ENCODE data around the gene METTL18. TPM values are rescaled to one million over a fixed set of nuclear protein-coding genes. Genes with fewer than 3 reads are reported as not detected.
"Not testable (repeated sequence)": the region's sequence is repeated elsewhere in the genome, so short reads cannot be mapped to it uniquely, and the experiment has no call there.

METTL18 gene
- polyA plus RNA-seq (ENCODE audit: insufficient read length in 3 of 3), result 10 to 100 TPM; 13.5 to 15.2 (median 14.2) TPM
- long read RNA-seq, donor 1, transcript METTL18-202 (2 exons, 1,521 nt), result major isoform, 11 of 13 reads
- long read RNA-seq, donor 1, partial matches to known transcripts, result 0 of 13 reads
- long read RNA-seq, donor 1, other reads (novel, unspliced or antisense), result 0 of 13 reads
- long read RNA-seq, donor 2, transcript METTL18-202 (2 exons, 1,521 nt), result major isoform, 7 of 8 reads
- long read RNA-seq, donor 2, partial matches to known transcripts, result 0 of 8 reads
- long read RNA-seq, donor 2, other reads (novel, unspliced or antisense), result 0 of 8 reads
- long read RNA-seq, donor 3, transcript METTL18-202 (2 exons, 1,521 nt), result major isoform, 7 of 9 reads
- long read RNA-seq, donor 3, partial matches to known transcripts, result 0 of 9 reads
- long read RNA-seq, donor 3, other reads (novel, unspliced or antisense), result 0 of 9 reads
- long read RNA-seq, donor 4, transcript METTL18-202 (2 exons, 1,521 nt), result major isoform, 5 of 7 reads
- long read RNA-seq, donor 4, partial matches to known transcripts, result 0 of 7 reads
- long read RNA-seq, donor 4, other reads (novel, unspliced or antisense), result 0 of 7 reads
- long read RNA-seq, donor 5, transcript METTL18-202 (2 exons, 1,521 nt), result major isoform, 8 of 9 reads
- long read RNA-seq, donor 5, partial matches to known transcripts, result 0 of 9 reads
- long read RNA-seq, donor 5, other reads (novel, unspliced or antisense), result 0 of 9 reads
- long read RNA-seq, donor 6, transcript METTL18-202 (2 exons, 1,521 nt), result major isoform, 6 of 6 reads
- long read RNA-seq, donor 6, partial matches to known transcripts, result 0 of 6 reads
- long read RNA-seq, donor 6, other reads (novel, unspliced or antisense), result 0 of 6 reads
- long read RNA-seq, donor 7, transcript METTL18-202 (2 exons, 1,521 nt), result major isoform, 12 of 12 reads
- long read RNA-seq, donor 7, partial matches to known transcripts, result 0 of 12 reads
- long read RNA-seq, donor 7, other reads (novel, unspliced or antisense), result 0 of 12 reads
- long read RNA-seq, donor 8, partial matches to known transcripts, result 0 of 2 reads
- long read RNA-seq, donor 8, other reads (novel, unspliced or antisense), result 0 of 2 reads
- long read RNA-seq, donor 9, transcript METTL18-202 (2 exons, 1,521 nt), result major isoform, 12 of 13 reads
- long read RNA-seq, donor 9, partial matches to known transcripts, result 0 of 13 reads
- long read RNA-seq, donor 9, other reads (novel, unspliced or antisense), result 0 of 13 reads
- long read RNA-seq, donor 10, transcript METTL18-202 (2 exons, 1,521 nt), result major isoform, 7 of 8 reads
- long read RNA-seq, donor 10, partial matches to known transcripts, result 0 of 8 reads
- long read RNA-seq, donor 10, other reads (novel, unspliced or antisense), result 0 of 8 reads
- long read RNA-seq, donor 11, transcript METTL18-202 (2 exons, 1,521 nt), result major isoform, 5 of 6 reads
- long read RNA-seq, donor 11, partial matches to known transcripts, result 0 of 6 reads
- long read RNA-seq, donor 11, other reads (novel, unspliced or antisense), result 0 of 6 reads
- long read RNA-seq, donor 12, transcript METTL18-202 (2 exons, 1,521 nt), result major isoform, 5 of 6 reads
- long read RNA-seq, donor 12, partial matches to known transcripts, result 0 of 6 reads
- long read RNA-seq, donor 12, other reads (novel, unspliced or antisense), result 0 of 6 reads
- long read RNA-seq, donor 13, partial matches to known transcripts, result 0 of 4 reads
- long read RNA-seq, donor 13, other reads (novel, unspliced or antisense), result 0 of 4 reads
- long read RNA-seq, donor 14, result 0 reads
- long read RNA-seq, donor 15, transcript METTL18-202 (2 exons, 1,521 nt), result major isoform, 9 of 31 reads
- long read RNA-seq, donor 15, partial matches to known transcripts, result 20 of 31 reads
- long read RNA-seq, donor 15, other reads (novel, unspliced or antisense), result 0 of 31 reads
- long read RNA-seq, donor 16, transcript METTL18-202 (2 exons, 1,521 nt), result major isoform, 7 of 23 reads
- long read RNA-seq, donor 16, partial matches to known transcripts, result 14 of 23 reads
- long read RNA-seq, donor 16, other reads (novel, unspliced or antisense), result 0 of 23 reads

DNA sequence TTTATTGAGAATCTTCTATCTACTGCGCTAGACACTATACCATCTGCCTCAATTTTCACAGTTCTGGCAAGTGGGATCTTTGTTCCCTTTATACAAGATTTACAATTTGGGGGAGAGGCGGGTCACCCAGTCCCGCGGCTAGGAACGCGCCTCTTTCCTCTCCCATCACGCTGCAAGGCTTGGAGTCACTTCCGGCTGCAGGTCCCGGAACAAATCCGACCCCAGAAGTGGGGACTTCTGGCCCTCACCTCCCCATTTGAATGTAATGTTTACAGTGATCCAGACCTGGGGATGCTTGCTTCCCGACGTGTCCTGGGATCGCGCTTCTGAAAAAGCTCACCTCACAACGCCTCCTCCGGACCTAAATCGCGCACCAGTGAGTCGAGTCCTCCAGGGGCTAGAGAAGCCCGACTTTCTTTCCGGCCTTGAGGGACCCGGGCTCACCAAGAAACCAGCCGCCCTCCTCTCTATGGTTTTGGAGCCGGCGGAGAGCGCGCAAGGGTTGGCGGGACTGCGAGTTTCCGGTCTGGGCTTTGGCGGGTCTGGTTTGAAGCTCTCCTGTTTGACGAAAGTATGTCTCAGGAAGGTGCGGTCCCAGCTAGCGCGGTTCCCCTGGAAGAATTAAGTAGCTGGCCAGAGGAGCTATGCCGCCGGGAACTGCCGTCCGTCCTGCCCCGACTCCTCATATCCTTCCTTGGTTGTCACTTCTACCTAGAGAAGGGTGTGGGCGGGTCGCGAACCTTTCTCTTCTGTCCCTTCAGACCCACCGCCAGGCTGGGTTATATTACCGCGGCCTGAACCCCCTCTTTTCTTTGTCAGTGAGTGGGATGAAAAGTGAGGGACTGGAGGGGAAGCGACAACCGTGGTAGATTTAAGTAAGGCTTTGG is at the start of gene METTL18:
Gene METTL18, minus strand, starts transcription at position 378 of the 887 bp plus-strand sequence. CDS start 1,212 bp downstream, outside the sequence.
- peak; percentile 97 for DNase-seq

DNA sequence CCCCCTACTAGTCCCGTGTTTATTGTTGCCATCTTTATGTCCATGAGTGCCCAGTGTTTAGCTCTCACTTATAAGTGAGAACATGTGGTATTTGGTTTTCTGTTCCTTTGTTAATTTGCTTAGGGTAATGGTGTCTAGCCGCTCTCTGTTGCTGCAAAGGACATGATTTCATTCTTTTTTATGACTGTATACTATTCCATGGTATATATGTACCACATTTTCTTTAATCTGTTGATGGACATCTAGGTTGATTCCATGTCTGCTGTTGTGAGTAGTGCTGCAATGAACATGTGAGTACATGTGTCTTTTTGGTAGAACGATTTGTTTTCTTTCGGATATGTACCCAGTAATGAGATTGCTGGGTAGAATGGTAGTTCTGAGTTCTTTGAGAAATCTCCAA is 44.2 kb upstream of the METTL18 start:
- no peak for DNase-seq

DNA sequence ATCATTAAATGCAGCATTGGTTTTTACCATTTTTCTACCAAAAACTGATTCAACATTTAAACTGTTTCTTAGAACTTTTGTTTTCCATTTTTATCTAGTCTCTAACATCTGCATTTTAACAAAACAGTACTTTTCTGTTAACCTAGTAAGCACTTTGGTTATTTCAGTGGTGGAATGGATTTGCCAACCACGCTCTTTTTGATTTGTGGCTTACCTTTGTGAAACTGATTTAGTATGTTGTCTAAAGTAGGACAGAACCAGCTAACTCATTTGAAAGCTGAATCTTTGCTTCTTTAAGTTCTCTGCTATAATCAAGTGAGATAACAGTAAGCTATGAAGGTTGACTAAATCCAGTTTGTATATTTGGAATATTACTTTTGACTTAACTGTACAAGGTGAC is 41.5 kb upstream of the METTL18 start:
- DNase-seq, result no peak

DNA sequence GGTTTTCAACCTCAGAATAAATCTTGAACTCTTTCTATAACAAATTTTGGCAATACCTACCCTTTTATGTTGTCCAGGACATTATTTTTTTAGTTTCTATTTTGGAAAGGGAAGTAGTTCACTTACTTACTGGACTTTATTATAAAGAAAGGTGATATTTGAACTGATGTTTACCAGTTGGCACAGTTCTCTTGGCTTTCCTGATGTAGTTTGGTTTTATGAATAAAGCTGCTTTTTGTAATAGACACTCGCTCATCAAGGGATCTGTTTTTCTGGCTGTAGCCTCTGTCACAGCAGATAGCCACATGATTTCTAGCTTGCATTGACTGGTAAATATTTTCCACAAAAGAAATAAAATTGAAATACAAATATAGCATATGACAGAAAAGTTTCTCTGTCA is 40.9 kb upstream of the METTL18 start:
- no peak for DNase-seq

DNA sequence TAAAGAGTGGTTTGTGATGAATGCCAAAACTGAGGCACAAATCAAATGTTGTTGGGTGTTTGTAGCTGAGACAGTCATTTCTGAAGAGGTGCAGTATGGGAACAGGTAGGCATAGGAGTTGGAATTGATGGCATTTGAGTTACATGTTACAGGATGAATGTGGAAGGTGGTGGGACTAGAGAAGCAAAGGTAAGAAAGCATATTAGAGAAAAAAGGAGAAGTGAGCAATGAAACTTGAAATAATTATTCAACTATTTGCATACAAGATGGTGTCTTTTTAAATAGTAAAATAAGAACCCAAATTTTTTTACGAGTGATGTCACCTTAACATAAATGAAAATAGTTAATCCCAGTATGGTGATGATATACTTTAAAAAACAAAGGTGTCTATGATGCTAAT is 40.2 kb upstream of the METTL18 start:
- no peak for DNase-seq

DNA sequence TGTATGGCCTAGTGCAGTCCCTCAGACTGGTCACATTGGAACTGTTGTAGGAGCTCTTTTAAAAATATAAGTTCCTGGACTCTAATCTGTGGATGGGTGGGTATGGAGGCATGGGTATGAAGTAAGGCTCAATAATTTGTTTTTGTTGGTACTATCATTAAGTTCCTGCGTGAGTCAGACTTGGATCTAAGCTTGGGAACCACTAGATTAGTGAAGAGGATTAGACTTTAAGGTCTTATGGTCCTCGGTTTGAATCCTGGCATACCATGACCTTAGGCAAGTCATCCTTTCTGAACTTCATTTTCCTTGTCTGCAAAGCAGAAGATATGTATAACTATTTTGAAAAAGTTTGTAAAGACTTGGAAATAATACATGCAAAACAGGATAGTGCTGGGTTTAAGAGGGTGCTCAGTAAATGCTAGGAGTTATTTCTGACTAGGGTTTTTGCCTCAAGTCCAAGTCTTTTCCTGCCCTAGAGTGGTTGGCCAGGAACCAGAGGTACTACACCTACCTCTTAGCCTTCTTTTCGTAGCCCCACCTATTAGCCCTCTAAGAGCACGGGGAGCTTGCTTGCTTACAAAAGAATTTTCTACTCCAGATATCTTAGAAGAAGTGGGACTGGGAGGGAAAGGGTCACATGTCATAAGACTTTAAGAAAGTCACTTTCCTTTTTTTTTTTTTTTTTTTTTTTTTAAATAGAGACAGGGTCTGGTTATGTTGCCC is 38.6 kb upstream of the METTL18 start:
- no peak for DNase-seq

DNA sequence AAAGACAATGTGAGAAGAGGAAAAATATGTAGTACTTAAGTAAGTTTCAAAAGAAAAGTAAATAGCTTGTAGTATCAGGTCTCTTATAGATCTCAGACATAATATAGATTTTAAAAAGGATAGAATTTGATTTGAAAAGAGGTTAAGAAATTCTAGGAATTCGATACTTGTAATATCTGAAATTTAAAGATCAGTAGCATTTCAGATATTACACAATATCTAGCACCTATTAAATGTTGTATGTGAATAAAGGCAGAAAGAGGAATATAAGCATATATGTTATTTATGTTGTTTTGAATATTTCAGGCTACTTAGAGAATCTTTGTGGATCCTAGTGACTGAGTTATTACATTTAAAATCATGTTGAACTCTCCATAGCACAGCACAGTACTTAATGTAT is 35.0 kb upstream of the METTL18 start:
- DNase-seq, result no peak

DNA sequence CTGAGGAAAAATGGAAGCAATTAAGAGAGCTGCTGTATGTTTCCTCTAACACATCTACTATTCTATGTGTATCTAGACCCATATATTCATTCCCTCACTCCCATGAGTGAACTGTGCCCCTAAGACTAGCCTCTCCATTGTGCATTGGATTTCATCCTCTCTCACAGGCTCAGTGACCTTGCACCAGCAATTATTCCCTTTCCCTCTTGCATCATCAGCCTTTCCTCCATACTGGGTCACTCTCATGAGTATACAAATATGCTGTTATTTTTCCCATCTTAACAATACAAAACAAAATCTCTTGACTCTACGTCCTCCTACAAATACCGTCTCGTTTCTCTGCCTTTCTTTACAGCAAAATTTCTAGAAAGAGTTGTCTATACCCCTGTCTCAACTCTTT is 29.4 kb upstream of the METTL18 start:
- DNase-seq, result no peak

DNA sequence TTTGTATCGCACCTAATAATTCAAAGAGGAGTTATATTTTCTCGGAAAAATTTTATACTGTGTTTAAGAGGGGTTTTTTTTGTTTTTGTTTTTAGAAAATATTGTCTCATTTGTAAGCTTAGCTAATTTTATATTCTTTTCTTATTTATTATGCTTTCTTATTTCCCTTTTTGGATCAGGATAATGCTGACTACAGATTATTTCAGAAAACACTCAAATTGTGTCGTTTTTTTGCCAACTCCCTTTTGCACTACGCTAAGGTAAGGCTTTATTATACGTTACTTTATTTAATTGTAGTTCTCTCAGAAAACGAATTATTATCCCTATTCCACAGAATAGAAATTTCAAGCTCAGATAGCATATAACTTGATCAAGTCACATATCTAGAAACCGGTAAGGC is 26.8 kb upstream of the METTL18 start:
- no peak for DNase-seq

DNA sequence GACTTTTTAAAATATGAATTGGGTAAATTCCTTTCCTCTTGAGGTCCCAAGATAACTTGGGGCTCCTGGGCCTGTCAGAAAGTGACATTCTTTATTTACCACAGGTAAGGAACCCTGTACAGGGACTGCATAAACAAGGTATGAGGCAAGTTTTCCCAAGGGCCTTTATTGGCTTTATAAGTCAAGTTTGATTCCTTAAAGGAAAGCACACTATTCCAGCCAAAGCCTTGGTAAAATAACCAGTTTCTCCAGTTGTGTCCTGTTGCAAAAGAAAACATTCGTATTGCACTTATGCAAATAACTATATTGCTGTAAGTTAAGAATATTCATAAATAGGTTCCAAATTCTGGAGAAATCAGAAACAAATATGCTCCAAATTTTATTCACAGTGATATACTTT is 21.9 kb upstream of the METTL18 start:
- DNase-seq, result no peak

DNA sequence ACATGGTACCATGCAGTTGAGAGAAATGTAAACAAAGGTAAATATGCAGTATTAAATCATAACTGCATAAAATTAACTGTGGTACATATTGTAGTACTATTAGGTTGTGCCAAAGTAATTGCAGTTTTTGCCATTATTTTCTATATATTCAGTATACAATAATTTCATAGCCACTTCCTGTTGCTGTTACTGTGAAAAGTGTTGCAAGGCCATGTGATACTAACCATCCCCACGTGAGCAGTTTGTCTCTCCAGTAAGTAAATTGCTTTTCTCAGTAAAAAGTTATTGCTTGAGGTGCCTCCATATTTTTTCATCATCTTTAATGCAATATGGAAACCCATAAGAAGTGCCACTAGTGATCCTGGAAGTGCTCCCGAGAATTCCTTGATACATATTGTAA is 19.6 kb upstream of the METTL18 start:
- no peak for DNase-seq

DNA sequence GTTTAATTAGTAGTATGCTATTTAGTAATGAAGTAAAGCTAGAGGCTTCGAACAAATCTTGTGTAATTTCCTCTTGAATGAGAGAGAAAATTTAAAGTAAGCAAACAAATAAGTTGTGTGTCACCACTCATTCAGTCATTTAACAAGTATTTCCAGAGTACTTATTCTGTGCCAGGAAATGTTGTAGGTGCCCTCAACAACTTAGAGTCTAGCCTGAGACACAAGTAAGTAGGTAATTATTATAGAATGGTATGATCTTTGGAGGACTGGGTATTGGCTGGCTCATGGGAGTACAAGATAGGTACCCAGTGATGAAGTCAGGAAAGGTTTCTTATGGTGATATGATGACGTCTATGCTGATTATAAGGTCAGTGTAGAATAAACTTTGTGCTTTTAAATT is 17.4 kb upstream of the METTL18 start:
- DNase-seq, result no peak

DNA sequence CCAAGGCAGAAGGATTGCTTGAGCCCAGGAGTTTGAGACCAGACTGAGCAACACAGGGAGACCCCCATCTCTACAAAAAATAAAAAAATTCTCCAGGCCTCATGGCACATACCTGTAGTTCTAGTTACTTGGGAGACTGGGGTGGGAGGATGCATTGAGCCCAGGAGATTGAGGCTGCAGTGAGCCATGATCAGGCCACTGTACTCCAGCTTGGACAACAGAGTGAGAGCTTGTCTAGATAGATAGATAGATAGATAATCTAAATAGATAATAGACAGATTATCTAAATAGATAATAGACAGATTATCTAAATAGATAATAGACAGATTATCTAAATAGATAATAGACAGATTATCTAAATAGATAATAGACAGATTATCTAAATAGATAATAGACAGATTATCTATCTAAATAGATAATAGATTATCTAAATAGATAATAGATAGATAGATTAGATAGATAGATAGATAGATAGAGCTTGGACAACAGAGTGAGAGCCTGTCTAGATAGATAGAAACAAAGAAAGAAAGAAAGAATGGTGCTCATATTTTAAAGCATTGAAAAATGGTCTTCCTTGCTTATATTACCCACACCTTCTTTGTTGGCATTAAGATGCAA is 16.8 kb upstream of the METTL18 start:
- DNase-seq, result not testable (repeated sequence)

DNA sequence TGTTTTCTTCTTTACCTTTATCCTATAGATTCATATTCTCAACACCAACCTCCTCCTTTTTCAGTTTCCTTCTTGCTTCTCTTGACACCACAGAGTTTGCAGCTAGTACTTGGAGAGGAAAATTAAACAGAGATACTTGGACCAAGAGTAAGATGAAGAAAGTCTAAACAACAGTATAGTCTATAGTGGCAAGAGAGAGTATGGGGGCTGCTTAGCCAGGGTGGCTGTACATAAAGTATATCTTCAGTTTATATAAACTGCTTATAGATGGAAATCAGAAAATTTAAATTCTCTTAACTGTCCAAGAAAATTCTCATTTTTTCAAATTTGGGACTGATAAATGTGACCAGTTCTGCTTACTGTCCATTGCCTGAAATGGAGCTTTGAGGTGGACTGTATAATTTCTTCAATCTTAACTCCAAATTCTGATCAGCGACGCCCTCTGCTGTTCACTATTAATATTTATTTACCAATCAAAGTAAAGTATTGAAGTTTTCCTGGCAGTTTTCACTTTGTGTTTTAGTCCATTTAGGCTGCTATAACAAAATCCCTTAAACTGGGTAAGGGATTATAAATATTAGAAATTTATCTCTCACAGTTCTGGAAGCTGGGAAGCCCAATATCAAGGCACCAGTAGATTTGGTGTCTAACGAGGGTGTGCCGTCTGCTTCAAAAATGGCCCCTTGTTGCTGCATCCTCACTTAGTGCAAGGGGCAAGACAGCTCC is 14.8 kb upstream of the METTL18 start:
- peak; percentile 17 for DNase-seq

DNA sequence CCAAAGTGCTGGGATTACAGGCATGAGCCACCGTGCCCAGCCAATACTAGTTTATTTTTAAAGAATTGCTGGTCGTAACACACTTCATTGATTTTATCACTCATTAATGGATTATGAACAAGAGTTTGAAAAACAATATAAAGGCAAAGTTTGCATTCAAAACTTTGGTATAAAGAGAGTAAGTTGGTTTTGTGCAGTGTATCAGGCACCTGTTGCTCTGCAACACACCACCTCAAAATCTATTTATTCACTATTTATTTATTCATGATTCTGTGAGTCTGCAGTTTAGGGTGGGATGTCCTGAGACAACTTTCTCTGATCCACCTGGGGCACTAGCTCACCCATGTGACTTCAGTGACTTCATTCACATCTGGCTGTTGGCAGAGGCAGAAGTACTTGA is 10.2 kb upstream of the METTL18 start:
- DNase-seq, result no peak

DNA sequence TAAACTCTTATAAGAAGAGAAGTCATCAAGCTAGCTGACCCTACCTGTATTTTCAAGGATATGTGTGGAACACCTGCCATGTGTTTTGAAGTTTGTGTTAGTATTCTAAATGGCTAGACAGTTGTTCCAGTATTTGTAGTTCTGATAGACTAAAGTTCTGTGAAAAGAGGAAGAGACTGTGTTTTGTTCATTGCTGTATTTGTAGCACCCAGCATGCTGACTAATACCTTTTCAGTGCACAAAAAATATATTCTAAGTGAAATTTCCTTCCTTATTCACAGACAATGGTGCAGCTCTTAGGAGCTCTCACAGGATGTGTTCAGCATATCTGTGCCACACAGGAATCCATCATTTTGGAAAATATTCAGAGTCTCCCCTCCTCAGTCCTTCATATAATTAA is 8.2 kb upstream of the METTL18 start:
- DNase-seq, result no peak

DNA sequence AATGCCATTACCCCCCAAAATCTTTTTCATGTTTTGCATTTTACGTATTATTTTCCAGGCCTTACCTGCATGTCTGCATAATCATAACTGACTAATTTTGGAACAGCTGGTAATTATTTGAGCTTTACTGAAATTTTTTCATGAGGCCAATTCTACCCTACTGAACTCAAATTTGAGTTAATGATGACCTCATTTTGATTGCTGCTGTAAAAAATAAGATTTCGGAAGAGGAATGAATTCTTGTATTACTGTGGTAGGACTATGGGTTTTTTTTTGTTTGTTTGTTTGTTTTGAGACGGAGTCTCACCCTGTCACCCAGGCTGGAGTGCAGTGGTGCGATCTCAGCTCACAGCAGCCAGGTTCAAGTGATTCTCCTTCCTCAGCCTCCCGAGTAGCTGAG is 2.6 kb upstream of the METTL18 start:
- no peak for DNase-seq
